GM21423 (cell line): ENCODE measurements around the gene PNMA1.

Source experiments
- ATAC-seq: cut with Tn5 transposase; IDR thresholded peaks from one replicate; pipeline ENCODE4 v1.9.1; 2021; ENCODE audit warnings: mild to moderate bottlenecking, moderate library complexity; ENCODE audit not compliant: unreplicated experiment

PNMA1 gene

DNA sequence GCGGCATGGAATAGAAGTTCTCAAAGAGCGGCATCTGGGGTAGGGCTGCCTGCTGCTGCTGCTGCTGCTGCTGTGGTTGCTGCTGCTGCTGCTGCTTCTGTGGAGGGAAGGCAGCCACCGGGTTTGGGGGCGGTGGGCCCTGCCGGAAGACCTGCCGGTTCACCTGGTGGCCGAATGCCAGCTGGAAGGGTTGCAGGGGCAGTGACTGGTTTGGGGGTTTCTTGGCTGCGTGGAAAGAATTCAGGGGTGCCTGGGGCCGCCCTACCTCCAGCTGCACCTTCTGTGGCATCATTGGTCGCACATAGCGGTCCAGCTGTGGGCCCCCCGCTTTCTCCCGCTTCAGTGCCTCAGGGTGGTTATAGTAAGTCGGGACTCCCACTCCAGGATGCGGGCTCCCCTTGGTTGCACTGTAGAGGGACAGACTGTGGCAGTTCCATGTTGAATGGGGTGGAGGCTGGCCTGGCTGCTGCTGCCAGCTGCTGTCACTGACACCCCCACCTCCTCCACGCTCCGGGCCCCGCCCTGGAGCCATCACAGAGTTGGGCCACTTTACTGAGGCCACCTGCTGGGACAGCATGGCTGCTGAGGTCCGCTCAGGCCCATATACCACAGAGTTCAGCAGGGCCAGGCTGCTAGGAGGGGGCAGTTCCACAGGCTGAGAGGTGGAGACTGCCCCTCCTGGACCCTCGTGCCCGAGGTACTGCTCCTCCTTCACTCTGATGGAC, 25.2 kb upstream of the PNMA1 start:
- no peak for ATAC-seq

DNA sequence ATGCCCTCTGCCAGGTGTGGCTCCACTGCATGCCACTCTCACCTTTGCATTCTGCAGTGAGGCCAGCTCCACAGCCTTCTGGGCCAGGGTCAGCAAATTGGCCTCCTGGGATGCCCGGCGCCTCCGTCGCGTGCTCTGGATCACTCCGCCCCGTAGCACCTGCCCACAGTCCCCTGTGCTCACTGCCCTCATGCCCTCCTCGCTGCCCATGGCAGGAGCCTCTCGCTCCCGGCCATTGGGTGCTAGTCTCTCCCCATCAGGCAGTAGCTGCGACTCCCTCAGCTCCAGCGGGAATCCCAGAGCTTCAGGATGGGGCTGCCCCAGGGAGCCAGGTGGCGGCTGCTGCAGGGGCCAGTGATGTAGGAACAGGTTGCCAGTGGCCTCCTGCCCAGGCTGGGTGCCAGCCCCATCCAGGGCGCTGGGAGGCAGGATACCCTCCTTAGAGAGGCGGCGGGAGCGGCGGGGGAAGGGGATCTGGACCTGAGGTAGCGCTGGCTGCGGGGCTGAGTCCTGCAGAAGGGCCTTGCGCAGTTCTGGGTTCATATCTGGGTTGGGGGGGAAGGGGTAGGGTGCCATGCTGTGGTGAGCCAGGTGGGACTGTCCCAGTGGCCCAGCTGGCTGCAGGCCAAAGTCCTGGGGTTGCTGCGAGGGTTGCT, 24.5 kb upstream of the PNMA1 start:
- no peak for ATAC-seq

DNA sequence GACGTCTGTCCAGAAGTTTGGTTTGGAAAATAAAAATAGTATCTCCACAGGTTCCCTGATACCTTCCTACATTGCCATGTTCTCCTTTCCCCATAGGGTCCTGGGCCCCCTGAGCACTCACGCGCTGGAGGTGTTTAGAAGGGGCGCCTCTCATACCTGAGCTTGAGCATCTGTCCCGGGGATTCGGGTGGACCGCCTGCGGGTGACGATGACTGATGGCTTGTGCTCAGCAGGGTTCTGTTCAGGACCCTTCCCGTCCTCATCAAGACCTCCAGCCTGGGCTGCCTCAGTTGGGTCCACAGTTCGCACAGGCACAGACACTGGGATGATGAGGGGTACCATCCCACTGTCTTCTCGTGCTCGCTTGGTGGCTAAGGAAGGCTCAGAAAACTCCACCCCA, 22.7 kb upstream of the PNMA1 start:
- ATAC-seq, result no peak

DNA sequence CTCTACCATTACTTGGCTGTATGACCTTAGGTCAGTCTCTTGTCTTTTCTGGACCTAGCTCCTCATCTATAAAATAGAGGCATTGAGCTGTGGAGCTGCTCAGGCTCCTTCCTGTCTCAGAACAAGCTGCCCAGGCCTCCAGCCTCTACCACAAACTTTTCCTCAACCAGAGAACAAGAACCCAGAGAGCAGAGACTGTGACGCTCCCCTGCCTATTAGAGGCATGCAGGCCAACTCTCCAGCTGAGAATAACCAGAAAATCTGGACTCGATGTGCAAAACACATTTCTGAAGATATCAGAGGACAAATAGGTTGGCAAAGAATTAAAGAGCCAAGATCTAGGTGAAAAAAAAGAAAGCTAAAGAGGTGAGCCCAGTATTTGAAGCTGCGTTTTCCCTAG, 17.8 kb upstream of the PNMA1 start:
- no peak for ATAC-seq

DNA sequence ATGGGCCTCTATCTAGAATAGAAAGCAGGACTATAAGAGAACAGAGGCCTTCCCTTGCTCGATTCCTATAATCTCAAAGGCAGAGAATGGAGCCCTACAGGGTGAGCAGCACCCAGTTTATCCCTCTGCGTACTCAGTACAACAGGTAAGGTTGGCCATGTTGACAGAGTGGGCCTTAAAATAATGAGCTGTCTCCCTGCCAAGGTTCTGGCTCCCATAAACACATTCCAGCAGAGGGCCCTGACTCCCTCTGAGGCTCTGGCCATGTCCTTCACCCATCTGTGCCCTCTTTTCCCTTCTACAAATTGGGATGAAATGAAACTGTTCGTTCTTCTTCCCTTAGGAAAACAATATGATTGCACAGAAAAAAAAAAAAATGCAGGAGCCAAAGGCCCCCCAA, 16.9 kb upstream of the PNMA1 start:
- no peak for ATAC-seq

DNA sequence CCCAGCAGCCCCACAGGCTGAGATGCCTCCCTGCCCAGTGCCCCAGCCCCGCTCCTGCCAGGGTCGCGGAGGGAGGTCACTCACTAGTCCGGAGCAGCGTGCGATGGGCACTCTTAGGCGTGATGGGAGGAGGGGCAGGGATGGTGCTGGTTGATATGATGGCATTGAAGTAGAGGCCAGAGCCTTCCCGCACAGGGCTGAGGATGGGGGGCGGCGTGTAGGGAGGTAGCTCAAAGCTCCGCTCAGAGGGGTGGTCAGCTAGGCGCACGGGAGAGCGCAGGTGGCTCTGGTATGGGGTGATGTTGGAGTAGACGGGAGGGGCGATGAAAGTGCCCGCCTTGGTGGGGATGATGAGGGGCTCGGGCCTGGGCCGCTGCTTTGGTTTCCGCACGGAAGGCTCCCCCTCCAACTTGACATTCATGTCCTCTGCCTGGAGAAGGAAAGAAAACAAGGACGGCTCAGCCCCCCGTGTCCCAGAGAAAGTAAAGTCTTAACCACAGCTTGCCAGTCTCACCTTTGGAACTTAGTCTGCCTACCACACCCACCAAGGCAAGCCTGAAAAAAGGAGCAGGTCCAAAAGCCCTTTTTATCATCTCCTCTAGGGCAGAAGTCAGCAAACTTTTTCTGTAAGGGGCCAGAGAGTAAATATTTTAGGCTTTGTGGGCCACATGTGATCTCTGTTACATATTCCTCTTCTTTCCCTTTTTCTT, 15.5 kb upstream of the PNMA1 start:
- no peak for ATAC-seq

DNA sequence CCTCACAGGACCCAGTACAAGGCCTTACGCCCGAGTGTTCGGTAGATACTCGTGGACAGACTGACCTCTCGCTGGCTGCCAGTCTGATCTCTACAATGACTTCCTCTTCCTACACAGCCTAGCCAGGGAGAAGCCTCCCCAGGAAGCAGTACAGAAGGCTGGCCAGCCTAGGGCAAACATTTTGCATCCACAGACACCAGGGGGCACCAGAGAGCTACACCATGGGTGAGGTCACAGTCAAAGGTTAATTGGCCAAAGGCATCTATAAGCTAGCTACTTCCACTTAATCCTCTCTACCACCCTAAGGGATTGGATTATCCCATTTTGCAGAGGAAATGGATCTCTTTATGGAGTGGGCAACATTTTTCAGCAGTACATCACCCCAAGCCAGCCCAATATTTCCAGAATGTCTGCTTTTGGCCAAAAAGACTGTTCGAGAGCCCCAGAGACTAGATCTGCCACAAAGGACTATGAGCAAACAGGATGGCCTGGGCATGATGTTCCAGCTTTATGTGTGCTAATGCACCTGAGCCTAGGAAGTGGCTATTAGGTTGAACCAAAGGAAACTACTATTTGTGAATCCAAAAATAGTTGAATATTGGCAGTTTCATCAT, 14.6 kb upstream of the PNMA1 start:
- no peak for ATAC-seq

DNA sequence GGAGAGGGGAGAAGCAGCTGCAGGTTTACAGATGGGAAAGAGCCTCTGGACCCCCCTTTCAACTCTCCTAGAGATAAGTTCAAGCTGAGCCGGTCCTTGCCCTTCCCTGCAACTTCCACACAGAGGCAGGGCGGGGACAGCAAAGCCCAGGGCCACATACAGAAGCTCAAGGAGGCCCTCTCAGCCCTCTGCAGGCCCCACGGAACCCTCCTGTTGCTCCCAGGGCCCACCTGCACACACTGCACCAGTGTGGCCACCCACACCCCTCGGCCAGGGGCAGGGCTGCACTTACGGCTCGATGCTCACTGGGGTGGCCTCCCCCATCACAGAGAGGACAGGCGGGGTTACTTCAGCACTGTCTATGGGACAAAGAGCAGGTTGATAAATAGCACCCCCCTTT, 13.0 kb upstream of the PNMA1 start:
- no peak for ATAC-seq

DNA sequence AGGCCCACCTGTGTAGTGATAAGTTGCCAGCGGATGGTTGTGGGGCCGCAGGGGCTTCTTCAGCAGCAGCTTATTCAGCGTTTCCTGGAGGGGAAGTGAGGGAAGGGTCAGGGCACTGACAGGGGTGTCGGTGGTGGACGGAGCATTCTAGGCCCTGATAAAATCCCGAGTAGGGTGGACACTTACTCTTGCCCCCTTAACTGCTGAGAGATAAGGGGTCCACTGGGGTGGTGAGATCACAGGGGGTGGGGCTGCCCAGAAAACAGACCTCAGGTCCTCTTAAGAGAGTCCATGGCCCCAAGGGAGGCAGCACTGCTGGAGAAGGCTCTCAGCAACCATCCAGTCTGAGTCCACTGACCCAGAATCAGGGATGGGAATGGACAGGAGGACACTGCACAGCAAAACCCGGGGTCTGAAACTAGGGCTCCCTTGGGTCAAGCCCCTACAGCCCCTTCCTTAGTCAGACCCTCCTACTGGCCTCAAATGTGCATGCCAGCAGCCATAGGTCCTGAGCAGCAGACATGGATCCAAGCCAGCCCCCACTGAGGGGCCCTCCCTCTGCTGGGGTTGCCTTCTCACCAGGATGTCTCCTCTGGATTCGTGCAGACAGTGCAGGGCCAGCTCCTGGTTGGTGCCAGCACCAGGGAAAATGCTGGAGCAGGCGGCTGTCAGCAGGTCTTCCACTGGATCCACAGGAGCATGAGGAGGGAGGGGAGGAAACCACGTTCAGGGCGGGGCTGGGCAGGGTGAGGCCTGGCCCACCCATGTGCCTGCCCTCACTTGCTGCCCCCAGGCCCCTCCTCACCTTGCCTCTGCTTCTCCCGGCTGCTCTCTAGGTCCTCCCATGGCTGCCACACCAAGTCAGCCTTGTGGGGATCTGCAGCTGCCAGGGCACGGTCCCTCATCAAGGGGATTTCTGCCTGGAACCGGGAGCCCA, 12.1 kb upstream of the PNMA1 start:
- no peak for ATAC-seq

DNA sequence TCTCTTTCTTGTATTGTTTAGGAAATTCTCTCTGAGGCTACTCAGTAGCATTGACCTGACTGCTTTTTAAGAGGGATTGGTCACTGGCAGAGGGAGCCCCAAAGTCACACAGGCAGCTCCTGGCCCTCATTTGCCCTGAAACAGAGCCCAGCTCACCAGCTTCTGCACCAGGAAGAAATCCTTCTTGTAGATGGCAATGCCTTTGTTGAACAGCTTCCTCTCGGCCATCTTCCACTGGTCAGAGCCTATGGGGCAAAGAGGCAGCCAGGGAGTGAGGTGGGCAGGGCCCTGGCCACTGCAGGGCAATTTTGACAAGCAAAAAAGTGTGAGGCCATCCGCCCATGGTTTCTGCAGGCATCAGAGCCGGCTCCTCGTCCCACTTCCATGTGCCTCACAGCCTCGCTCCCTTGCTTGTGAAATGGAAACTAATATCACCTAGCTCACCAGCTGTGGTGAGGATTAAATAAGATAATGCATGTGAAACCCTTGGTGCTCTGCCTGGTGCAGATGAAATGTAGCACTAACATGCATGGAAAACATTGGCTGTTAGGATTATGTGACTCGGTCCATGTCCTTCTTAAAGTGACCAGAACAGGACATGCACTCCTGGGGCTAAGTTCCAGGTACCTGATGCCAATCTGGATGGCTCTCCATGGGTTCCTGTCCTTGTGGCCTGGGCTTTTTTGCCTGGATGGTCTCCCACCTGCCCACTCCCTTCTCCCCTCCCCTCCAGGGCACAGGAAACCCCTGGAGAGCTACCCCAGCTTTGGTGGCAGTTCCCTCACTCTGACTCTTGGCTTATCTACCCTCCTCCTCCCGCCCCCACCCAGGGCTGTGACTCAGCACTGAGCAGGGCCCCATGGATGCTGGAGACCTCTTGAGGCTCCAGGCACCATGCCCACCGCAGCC, 11.2 kb upstream of the PNMA1 start:
- no peak for ATAC-seq

DNA sequence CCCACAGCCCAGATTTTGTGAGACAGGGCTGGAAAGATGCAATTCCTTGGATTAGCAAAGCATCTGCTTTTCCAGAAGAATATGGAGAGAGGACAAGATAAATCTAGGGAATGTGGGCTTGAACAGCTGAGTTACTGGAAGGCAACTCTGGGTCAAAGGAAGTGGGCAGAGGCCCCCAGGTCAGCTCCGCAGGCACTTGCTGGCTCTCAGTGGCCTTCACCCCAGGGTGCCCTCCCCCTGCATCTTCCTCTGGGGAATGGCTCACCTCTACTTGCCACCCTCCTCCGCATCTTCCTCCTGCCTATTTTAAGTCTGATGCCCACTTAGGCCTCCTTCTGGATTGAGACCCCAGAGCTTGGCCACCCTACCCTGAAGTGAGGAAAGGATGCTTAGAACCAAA, 10.5 kb upstream of the PNMA1 start:
- ATAC-seq, result no peak

DNA sequence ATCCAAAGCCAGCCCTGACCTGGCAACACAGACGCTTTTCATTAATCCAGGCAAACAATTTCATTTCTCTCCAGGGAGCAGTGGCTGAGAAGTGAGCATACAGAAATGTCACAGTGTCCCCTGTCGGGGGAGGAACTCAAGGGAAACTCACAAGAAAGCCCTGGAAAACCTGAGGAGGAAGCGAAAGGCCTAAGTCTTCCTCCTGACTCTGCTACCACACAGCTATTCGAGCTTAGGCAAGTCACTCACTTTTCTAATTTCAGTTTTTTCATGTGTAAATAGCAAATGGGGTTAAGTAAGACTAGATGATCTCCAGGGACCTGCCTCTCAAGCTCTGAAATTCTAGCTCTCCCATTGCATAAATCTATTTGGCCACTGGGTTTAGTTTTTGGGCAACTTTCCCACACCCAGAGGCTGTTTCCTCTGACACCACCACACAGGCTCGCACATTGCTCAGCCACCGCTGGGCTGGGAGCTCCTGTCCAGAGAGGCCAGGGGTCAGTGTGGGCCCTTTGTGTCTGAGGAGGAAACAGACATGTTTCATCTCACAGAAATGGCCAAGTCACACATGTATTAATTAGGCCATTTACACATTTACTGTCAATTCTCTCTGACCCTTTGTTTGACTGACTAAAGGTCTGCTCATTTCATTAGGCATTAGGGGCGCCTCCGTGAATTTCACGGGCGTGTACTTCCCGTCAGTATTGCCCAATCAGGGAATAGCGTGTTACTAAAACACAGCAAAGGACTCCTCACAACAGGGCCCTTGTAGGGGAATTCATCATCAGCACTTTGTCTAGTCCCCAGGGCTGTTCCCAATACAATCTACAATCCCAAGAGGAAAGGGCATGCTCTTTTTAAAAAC, 9.8 kb upstream of the PNMA1 start:
- ATAC-seq, result peak; percentile 39

DNA sequence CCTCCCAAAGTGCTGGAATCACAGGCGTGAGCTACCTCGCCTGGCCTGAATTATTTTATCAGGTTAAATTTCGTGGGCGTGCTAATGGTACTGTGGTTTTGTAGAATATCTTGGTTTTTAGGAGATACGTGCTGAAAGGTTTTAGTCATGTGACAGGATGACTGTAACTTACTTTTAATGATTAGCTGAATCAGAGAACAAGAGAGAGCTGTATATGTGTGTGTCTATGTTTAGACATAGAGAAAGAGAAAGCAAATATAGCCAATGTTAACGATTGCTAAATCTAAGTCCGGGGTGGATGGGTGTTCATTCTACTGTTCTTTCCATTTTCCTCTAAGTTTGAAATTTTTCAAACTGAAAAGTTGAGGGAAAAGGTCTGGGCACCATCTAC, 9.2 kb upstream of the PNMA1 start:
- peak; percentile 58 for ATAC-seq

DNA sequence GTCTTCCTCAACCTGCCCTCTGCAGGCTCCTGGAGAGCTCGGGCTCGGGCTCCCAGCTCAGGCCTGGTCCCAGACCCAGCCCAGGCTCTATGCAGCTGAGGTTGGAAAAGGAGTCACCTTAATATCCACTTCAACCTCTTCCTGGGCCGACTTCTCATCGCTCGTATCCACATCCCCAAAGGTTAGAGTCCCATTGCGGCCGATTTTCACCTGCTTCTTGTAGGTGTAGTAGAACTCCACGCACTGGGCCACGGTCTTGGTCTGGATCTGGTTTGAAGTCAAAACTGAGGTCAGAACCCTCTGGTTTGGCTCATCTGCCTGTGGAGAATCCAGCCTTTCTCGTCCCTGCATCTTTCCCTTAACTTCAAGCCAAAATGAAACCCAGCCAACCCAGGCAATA, 8.4 kb upstream of the PNMA1 start:
- no peak for ATAC-seq

DNA sequence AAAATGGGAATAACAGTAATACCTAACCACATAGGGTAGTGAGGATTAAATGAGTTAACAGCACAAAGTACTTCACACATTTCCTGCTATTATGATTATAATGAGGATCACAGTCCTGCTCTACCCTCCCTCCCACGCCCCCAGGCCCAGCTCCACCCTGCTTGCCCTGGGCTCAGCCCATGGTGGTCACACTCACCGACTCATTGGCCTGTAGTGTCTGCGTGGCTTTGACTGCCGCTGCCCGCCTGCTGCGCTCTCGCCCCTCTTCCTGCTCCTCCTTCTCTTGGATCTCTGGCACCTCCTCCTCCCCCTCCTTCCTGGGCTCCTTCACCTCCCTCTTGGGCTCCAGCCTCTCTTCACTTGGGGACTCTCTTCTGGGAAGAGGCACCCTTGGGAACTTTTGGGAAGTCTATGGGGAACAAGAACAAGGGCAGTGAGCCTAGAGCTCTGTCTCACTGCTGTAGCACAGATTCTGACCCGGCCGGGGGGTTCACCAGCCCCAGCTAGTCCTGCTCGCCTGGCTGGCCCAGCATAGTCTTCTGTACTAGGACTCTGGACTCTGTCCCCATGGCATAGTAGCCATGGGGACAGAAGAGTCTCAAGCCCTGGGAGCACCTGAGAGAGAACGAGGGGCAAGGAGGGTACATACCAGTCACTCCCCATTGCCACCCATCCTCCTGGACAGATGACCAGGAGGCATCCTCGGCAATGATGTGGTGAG, 7.1 kb upstream of the PNMA1 start:
- ATAC-seq, result no peak

DNA sequence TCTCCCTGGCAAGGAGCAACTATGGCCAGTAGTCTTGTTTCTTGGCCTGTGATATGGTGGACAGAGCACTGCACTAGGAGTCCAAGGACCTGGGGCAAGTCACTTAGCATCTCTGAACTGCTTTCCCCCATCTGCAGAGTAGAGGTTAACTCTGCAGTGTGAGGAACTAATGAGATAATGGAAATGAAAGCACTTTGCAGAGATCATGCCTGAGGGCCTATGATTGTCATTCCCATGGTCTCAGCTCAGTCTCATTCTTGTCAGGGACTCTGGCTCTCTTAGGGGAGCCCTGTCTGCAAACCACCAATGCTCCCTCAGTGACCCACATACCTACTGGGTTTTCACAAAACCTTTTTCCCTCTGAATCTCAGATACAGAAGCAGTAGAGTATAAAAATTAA, 6.5 kb upstream of the PNMA1 start:
- ATAC-seq, result no peak

DNA sequence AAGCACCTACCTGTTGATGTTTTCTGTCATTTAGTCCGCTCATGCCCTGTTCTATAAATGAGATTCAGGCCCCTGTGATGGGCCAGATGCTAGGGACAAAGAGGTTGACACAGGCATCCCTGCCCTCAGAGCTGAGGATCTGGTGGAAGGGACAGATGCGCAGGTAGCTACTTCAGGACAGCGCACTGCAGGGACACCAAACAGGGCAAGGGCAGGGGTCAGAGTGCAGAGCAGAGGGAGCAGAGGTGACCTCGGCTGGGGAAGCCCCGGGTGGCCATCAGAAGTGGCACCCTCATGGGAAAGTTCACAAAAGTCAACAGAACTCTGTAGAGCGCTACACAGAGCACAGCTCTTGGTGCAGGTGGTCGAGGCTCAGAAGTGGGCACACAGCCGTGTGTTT, 5.6 kb upstream of the PNMA1 start:
- ATAC-seq, result no peak

DNA sequence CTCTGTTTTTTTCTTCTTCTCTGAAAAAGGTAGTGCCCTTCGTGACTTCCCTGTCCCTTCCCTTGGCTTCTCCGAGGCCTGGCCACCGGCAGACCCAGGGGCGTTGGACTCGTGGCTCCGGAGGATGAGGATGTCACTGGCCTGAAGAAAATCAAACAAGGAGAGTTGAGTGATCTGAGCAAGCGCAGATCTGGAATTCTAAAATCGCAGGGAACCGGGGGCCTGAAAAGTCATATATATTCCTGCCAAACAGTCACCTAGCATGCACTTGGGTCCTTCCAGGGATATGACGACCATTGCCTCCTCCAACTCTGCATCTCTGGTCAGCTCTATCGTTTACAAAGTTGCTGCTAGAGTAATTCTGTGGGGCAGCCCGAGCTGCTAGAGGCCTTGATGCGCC, 5.2 kb upstream of the PNMA1 start:
- ATAC-seq, result no peak
